Effector CD4-positive, alpha-beta T cell (primary cell): ENCODE results near the gene LMAN2L.

ENCODE experiments used
- DNase-seq: peaks from one replicate; pipeline ENCODE4 v3.0.0-alpha.2; 2020
- total RNA-seq: gene quantifications from one replicate; lab custom pipeline; 2026; lab: John Stamatoyannopoulos, UW

The LMAN2L gene
- 6.0 reads per million, percentile 23 among the genes with 10 or more reads in this experiment for total RNA-seq

- peak; percentile 97 for DNase-seq
Observed at GRCh38 chr2:96739633-96740428, at the start of gene LMAN2L. Gene LMAN2L, minus strand, starts transcription at chr2:96740064. Its CDS starts 24 bp downstream, at chr2:96740040.

- no peak for DNase-seq
Observed at GRCh38 chr2:96789245-96789617, 49.4 kb upstream of the LMAN2L start.

- DNase-seq = no peak
Observed at GRCh38 chr2:96788442-96789244, 48.8 kb upstream of the LMAN2L start.

- no peak for DNase-seq
Observed at GRCh38 chr2:96787411-96787810, 47.5 kb upstream of the LMAN2L start.

DNA sequence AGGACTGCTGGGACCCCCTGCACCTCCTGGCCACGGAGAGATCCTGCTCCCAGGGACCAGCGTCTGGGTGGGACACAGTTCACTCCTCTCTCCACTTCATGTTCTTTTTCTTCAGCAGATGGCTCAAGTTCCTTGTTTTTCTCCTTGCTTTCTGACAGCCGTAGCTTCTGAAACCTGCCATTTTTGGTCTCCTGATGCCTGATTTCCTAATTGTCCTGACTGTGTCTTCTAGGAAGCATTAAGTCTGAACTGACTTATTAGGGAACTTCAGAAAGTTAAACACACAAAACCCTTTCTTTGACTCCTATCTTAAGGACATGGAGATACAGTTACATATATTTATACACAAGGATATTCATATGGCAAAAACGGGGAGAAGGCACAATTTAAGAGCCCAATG lies 43.5 kb upstream of the LMAN2L start:
- DNase-seq = no peak

GRCh38 chr2:96775160-96775559 lies 35.3 kb upstream of the LMAN2L start:
- DNase-seq = no peak

- DNase-seq = peak; percentile 29
Observed at GRCh38 chr2:96773922-96774321, 34.1 kb upstream of the LMAN2L start.

- DNase-seq = no peak
Observed at GRCh38 chr2:96772903-96773671, 33.2 kb upstream of the LMAN2L start.

- no peak for DNase-seq
Observed at GRCh38 chr2:96771796-96772618, 32.1 kb upstream of the LMAN2L start.

DNA sequence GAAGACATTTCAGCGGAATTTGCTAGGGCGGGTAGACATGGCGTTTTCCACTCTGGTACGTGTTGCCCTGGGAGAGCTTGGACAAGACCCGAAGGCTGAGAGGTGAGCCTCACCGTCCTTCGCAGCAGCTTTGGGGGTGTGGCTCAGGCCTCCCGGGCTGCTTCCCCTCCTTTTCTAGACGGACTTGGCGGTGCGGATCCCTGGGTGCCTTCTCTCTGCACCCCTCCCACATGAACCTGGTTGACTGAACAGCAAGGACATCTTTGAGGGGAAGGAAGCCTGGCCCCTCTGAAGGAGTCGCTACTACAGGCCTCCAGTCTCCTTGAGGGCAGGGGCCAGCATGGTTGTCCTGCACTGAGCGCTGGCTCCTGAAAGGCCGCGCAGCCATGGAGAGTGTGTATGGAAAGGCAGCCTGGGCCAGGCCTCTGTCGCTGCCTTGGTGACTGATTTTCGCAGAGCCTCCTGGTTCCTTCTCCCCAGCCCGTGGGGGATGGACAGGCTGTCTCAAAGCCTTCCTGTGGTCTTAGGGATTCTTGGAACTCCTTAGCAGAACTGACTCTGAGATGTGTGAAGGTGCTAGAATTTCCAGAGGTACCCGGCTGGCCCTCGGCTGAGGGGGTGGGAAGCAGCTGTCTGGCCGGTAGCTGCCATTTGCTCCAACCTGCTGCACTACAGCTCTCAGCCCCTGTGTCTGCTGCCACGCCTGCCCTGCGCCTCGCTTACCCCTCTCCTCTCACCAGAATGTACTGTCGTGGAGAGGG lies 30.8 kb upstream of the LMAN2L start:
- DNase-seq = no peak

DNA sequence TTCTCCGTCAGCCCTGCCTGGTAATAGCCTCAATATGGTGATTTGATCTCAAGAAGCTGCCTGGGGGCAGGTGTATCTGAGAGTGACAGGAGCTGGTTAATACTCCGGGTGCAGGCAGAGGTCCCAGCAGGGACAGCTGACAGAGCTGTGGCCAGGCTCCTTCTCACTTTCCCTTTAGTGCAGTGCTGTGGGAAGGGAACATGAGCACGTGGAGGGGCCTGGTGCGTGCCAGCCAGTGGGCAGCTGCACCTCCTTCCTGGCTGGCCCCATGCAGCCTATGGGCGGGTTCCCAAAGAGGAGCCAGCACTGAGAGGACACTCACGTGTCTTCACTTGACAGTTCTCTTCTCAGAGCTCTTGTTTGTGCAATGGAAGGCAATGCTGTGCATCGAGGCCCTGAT lies 29.9 kb upstream of the LMAN2L start:
- DNase-seq = no peak

GRCh38 chr2:96768083-96768561 lies 28.3 kb upstream of the LMAN2L start:
- DNase-seq = no peak

DNA sequence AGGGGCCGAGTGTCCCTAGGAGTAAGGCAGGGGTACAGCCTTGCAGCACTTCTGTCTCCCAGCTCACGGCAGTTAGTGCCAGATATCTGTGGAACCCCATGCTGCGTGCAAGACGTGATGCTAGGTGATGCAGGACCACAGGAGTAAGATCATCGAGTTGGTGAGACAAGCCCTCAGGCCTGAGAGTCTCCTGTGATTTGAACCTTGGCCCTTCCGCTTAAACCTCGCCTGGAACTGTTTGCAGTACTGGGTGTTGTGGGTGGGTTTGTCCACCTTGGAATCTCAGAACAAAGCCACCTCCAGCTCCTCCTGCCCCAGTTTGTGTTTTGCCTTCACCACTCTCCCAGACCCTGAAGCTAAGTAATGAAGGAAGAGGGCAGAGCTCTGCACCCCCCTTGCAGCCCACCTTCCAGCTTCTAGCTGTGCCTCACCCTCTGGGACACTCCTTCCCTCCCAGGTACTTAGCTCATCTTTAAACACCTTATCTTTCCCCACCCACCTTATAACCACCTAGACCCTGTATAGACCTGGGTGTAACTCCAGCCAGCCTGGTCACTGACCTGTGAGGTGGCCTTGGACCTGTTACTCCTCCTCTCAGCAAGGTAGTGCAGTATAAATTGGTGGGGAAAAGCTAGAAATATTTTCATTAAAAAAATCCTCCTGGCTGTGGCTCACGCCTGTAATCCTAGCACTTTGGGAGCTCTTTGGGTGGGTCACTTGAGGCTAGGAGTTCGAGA lies 27.4 kb upstream of the LMAN2L start:
- DNase-seq = no peak

GRCh38 chr2:96764253-96764637 lies 24.4 kb upstream of the LMAN2L start:
- no peak for DNase-seq

GRCh38 chr2:96763511-96764252 lies 23.8 kb upstream of the LMAN2L start:
- DNase-seq = no peak

- DNase-seq = no peak
Observed at GRCh38 chr2:96762529-96763311, 22.9 kb upstream of the LMAN2L start.

- DNase-seq = no peak
Observed at GRCh38 chr2:96760986-96761832, 21.3 kb upstream of the LMAN2L start.
